Globus pallidus (tissue), 1 donor: ENCODE results near the gene GPR141.

Source experiments
- DNase-seq: peaks from one replicate; pipeline ENCODE4 v3.0.0-alpha.2; 2015; ENCODE audit warnings: low spot score

The GPR141 gene

GRCh38 chr7:37784015-37784414, 100.4 kb downstream of the GPR141 start:
- DNase-seq, result no peak

- DNase-seq, result peak; percentile 43
These were observed 103.4 kb downstream of the GPR141 start for GRCh38 chr7:37786741-37787569.
